Measurements from ENCODE around the gene CFP.
"Not testable (repeated sequence)": the region's sequence is repeated elsewhere in the genome, so short reads cannot be mapped to it uniquely, and the experiment has no call there.

The CFP gene

GRCh38 chrX:47603125-47603524 is 26.6 kb downstream of the CFP start:
- not testable (repeated sequence) for DNase-seq (ENCODE audit: low read depth)

- DNase-seq (ENCODE audit: low read depth) = no peak
Observed at GRCh38 chrX:47597222-47597621, 32.5 kb downstream of the CFP start.

GRCh38 chrX:47596256-47596655 is 33.5 kb downstream of the CFP start:
- no peak for DNase-seq (ENCODE audit: low read depth)

GRCh38 chrX:47595716-47596251 is 33.9 kb downstream of the CFP start:
- DNase-seq (ENCODE audit: low read depth) = peak; percentile 78

- DNase-seq (ENCODE audit: low read depth) = no peak
Observed at GRCh38 chrX:47593522-47593921, 36.2 kb downstream of the CFP start.

GRCh38 chrX:47590984-47591383 is 38.7 kb downstream of the CFP start:
- DNase-seq (ENCODE audit: low read depth) = no peak

GRCh38 chrX:47587906-47588735 is 41.6 kb downstream of the CFP start:
- DNase-seq (ENCODE audit: low read depth) = no peak

GRCh38 chrX:47587091-47587891 is 42.4 kb downstream of the CFP start:
- DNase-seq (ENCODE audit: low read depth) = no peak

GRCh38 chrX:47586043-47586787 is 43.5 kb downstream of the CFP start:
- no peak for DNase-seq (ENCODE audit: low read depth)

GRCh38 chrX:47585273-47585672 is 44.5 kb downstream of the CFP start:
- DNase-seq (ENCODE audit: low read depth) = no peak

- no peak for DNase-seq (ENCODE audit: low read depth)
Observed at GRCh38 chrX:47584714-47585113, 45.0 kb downstream of the CFP start.

GRCh38 chrX:47583240-47583861 is 46.4 kb downstream of the CFP start:
- no peak for DNase-seq (ENCODE audit: low read depth)

- DNase-seq (ENCODE audit: low read depth) = peak; percentile 90
Observed at GRCh38 chrX:47581731-47582647, 47.7 kb downstream of the CFP start, which contains the start of gene TIMP1. Gene TIMP1, plus strand, starts transcription at chrX:47582436. Its CDS starts 980 bp downstream, at chrX:47583416.

- peak; percentile 47 for DNase-seq (ENCODE audit: low read depth)
Observed at GRCh38 chrX:47579537-47579936, 50.2 kb downstream of the CFP start.

- DNase-seq (ENCODE audit: low read depth) = no peak
Observed at GRCh38 chrX:47578692-47579091, 51.0 kb downstream of the CFP start.

- DNase-seq (ENCODE audit: low read depth) = no peak
Observed at GRCh38 chrX:47577901-47578300, 51.8 kb downstream of the CFP start.

GRCh38 chrX:47577424-47577823 is 52.3 kb downstream of the CFP start:
- DNase-seq (ENCODE audit: low read depth) = no peak

- DNase-seq (ENCODE audit: low read depth) = no peak
Observed at GRCh38 chrX:47576021-47576898, 53.5 kb downstream of the CFP start.

GRCh38 chrX:47574547-47575301 is 55.0 kb downstream of the CFP start:
- no peak for DNase-seq (ENCODE audit: low read depth)

Measured in stromal cell of bone marrow (primary cell).